ENCODE data around the gene RWDD2A. TPM values are rescaled to one million over a fixed set of nuclear protein-coding genes. Genes with fewer than 3 reads are reported as not detected.

RWDD2A gene
- total RNA-seq, 1 donor from 2014 or later: 5.1 TPM

DNA sequence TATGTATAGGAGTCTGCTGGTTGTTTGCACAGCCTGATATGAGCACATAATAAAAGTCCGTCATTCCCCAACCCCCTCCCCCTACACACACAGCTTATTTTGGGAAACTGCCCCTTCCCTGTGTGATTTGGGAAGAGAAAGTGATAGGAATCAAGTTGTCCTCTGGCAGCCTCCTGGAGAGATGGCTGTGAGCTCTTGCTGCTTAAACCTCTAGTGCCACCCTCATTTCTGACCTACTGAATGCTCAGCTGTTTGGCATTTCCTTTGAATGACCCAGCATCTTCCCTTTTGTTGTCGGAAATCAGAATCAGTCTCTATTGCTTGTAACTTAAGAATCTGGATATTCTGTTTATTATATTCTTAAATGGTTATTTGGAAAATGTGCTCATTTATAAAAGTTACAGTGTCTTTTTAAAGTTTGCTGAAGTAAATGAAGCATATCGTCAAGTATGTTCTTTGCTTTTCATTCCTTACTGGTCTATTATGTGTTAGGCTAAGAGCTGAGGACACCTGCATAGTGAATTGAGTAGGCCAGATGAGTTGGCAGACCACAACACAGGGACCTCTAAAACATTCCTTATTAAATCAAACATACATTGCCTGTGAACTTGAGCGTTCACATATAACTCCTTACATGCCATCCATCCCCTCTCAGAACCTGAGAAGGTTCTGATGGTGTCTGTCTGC is 5.5 kb downstream of the RWDD2A start:
- DNase-seq (ENCODE audit: extremely low read depth, low read depth, low spot score): no peak

GRCh38 chr6:83199173-83199862 is 6.2 kb downstream of the RWDD2A start:
- no peak for DNase-seq (ENCODE audit: extremely low read depth, low read depth, low spot score)

GRCh38 chr6:83199863-83200225 is 6.7 kb downstream of the RWDD2A start:
- DNase-seq (ENCODE audit: extremely low read depth, low read depth, low spot score): no peak

GRCh38 chr6:83202031-83202430 is 8.9 kb downstream of the RWDD2A start:
- DNase-seq (ENCODE audit: extremely low read depth, low read depth, low spot score): no peak

DNA sequence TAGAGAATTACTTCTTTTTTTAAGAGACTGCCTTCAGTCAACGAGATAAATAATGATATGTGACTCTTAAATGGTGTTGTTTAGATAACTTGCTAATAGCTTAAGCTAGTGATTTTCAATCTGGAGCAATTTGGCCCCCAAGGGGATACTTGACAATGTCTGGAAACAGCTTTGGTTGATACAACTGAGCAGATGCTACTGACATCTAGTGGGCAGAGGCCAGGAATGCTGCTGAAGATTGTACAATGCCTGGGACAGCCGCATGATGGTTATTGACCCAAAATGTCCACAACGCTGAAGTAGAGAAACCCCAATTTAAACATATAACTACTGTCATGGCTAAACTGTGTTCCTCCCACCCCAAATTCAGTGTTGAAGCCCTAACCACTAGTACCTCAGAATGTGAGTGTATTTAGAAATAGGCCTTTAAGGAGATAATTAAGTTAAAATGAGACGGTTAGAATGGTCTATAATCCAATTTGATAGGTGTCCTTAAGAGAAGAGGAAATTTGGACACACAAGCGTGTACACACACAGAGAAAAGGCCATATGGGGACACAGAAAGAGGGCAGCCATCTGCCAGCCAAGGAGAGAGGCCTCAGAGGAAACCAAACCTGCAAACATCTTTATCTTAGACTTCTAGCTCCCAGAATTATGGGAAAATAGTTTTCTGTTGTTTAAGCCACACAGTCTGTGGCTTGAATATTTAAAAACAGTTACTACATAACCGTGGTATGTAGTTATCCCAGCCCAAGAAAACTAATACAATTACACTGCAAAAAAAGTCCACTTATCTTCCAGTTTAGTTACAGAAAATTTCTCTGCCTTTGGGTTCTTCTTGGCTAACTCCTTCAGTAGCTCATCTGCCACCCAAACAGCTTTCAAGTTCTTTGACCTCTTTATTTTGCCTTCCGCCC is 22.2 kb downstream of the RWDD2A start:
- DNase-seq (ENCODE audit: extremely low read depth, low read depth, low spot score): no peak

- DNase-seq (ENCODE audit: extremely low read depth, low read depth, low spot score): no peak
These were observed 23.6 kb downstream of the RWDD2A start for GRCh38 chr6:83216806-83217205.

DNA sequence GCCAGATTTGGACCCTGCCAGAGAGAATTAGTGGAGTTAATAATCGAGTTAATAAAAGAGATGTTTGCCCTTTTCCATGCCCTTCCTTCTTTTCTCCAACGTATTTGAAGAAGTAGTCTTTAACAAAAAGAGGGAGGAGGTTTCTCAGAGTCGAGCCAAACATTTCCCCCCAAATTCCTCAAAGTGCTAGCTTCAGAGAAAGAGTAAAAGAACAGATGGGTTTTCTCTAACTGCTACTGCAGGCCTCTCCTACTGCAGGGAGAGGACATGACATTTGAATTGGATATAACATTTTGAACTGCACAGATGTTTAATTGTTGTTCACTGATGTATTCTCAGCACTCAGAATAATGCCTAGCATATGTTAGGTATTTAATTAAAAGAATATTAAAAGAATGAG is 25.5 kb downstream of the RWDD2A start:
- DNase-seq (ENCODE audit: extremely low read depth, low read depth, low spot score): no peak

DNA sequence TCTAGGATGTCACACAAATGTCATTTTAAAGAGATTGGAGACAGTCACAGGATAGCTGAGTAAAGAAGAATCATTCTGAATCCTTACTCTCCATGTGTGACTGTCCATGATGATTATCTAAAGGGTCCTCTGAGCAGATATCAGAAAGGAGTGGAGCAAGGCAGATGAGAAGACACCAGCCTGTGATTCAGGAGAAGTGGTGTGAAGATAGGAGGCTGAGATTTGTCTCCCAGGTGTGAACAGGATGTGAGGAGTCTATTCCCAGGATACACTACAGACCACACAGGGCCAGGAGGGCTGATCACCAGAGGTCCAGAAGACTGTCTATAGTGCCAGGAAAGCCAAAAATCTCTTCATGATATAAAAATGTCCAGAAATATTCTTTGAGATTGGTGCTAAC is 27.0 kb downstream of the RWDD2A start:
- DNase-seq (ENCODE audit: extremely low read depth, low read depth, low spot score): no peak

DNA sequence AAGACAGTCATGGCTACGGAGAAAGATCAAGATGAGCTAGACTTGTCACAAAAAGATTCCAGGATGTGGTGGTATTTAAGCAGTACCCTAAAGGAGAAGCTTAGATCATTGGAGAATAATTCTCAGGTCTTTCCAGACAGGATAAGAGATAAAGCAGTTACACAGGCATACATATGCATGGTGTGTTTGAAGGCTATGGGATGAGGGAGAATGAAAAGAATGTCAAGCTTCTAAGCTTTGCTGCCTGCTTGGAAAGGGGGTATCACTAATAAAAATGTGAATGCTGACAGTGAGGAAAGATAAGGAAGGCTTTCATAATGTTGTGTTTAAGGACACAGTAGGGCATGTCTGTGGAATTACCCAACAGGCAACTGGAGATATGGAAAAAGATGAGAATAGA is 28.1 kb downstream of the RWDD2A start:
- DNase-seq (ENCODE audit: extremely low read depth, low read depth, low spot score): no peak

- DNase-seq (ENCODE audit: extremely low read depth, low read depth, low spot score): no peak
These were observed 28.8 kb downstream of the RWDD2A start for GRCh38 chr6:83221889-83222479.

DNA sequence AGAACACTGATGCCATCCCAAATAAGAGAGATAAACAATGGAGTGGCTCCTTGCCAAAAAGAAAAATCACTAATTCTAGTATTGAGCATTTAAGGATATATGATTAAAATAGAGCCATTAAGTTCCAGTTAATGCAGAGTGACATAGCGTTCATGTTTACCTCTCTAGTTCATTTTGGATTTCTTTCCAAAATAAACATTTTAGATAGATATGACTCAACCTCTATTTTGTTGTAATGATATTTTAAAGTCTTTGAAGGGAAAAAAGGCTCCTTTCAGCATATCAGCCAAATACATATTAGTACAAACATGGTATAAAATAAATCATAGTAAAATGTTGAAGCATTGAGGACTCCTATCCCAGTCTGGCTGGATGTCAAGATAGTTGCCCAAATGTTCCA is 33.4 kb downstream of the RWDD2A start:
- DNase-seq (ENCODE audit: extremely low read depth, low read depth, low spot score): no peak

- DNase-seq (ENCODE audit: extremely low read depth, low read depth, low spot score): no peak
These were observed 38.0 kb downstream of the RWDD2A start for GRCh38 chr6:83231146-83231545.

- DNase-seq (ENCODE audit: extremely low read depth, low read depth, low spot score): no peak
These were observed 54.3 kb downstream of the RWDD2A start for GRCh38 chr6:83247471-83247870.

Other genes with a start within 250 kb of the RWDD2A start
- 3.7 and 6.2 TPM in 2 replicates for gene UBE3D, start 127.5 kb upstream of the RWDD2A start, total RNA-seq
- 7.6 and 11.5 TPM in 2 replicates for gene DOP1A, start 125.7 kb upstream of the RWDD2A start, total RNA-seq
- gene PGM3, start 92 bp upstream of the RWDD2A start, total RNA-seq: 42.6 and 53.4 TPM in 2 replicates
- 13.8 and 19.8 TPM in 2 replicates for gene ME1, start 237.7 kb downstream of the RWDD2A start, total RNA-seq

All from glomerular endothelial cell (primary cell).